Tibial artery (tissue), 4 donors: ENCODE data around the gene RBM47.

Source experiments
- DNase-seq, 2 donors: peaks; one replicate each; pipeline ENCODE4 v3.0.0-alpha.2; 2019
- H3K27ac ChIP-seq, 2 donors: fragments of 200-600 bp; sonication (generic) in 1 of 2; 1 replicate in 1 of 2; 2 replicates in 1 of 2; pipeline ENCODE4 v1.5.1; 2018 to 2019; ENCODE audit warnings: mild to moderate bottlenecking in 1 of 2
- H3K27me3 ChIP-seq, 2 donors: fragments of 200-600 bp; sonication (generic) in 1 of 2; one replicate each; pipeline versions ENCODE4 v1.5.1 to v1.6.0; 2016 to 2019
- H3K36me3 ChIP-seq, 3 donors: fragments of 200-600 bp; sonication (generic) in 2 of 3; one replicate each; pipeline ENCODE4 v1.5.1; 2016 to 2019; ENCODE audit warnings: mild to moderate bottlenecking in 2 of 3
- H3K4me1 ChIP-seq, 4 donors: fragments of 200-600 bp; sonication (generic) in 2 of 4; 1 replicate in 3 of 4; 2 replicates in 1 of 4; pipeline ENCODE4 v1.5.1; 2016 to 2019
- H3K4me3 ChIP-seq, 2 donors: fragments of 200-600 bp; sonication (generic) in 1 of 2; 1 replicate in 1 of 2; 2 replicates in 1 of 2; pipeline ENCODE4 v1.5.1; 2018 to 2019; ENCODE audit warnings: mild to moderate bottlenecking in 2 of 2
- H3K9me3 ChIP-seq, 3 donors: fragments of 200-600 bp; sonication (generic) in 1 of 3; one replicate each; pipeline ENCODE4 v1.5.1; 2016 to 2019
- intact Hi-C: fragments of 100-400 bp; cut with DNase I; formaldehyde crosslinking; loops from one replicate; pipeline ENCODE4 v1.15.0; 2023; ENCODE audit warnings: low total_unique reads
- TF ChIP-seq, protein P1 (sequence below), 2 experiments: fragments of 200-600 bp in 1 of 2; fragments of 450-650 bp in 1 of 2; IDR thresholded peaks; one replicate each; pipeline ENCODE4 v1.5.1; 2017 to 2019; ENCODE audit warnings: antibody characterized with exemption in 2 of 2, mild to moderate bottlenecking in 1 of 2, moderate library complexity in 1 of 2

The RBM47 gene

GRCh38 chr4:40530961-40531635 is 98.6 kb downstream of the RBM47 start:
- TF ChIP-seq, protein P1, sequence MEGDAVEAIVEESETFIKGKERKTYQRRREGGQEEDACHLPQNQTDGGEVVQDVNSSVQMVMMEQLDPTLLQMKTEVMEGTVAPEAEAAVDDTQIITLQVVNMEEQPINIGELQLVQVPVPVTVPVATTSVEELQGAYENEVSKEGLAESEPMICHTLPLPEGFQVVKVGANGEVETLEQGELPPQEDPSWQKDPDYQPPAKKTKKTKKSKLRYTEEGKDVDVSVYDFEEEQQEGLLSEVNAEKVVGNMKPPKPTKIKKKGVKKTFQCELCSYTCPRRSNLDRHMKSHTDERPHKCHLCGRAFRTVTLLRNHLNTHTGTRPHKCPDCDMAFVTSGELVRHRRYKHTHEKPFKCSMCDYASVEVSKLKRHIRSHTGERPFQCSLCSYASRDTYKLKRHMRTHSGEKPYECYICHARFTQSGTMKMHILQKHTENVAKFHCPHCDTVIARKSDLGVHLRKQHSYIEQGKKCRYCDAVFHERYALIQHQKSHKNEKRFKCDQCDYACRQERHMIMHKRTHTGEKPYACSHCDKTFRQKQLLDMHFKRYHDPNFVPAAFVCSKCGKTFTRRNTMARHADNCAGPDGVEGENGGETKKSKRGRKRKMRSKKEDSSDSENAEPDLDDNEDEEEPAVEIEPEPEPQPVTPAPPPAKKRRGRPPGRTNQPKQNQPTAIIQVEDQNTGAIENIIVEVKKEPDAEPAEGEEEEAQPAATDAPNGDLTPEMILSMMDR (IDR thresholded peaks at IDR 0.05) = no peak
- intact Hi-C loops = no loop called here
- H3K27me3 ChIP-seq = no peaks in the 10 kb centered on the region
- H3K4me1 ChIP-seq = peaks cover 0 to 10% (median 5%) of the 10 kb centered on the region in 4 donors
- H3K36me3 ChIP-seq = peaks cover 0 to 3% (median 0%) of the 10 kb centered on the region in 3 donors
- H3K9me3 ChIP-seq = no peaks in the 10 kb centered on the region
- no peak for DNase-seq
- no peak overlapping the region for H3K4me3 ChIP-seq
- H3K27ac ChIP-seq = no peak overlapping the region

GRCh38 chr4:40526741-40527140 is 102.9 kb downstream of the RBM47 start:
- Histone ChIP-seq H3K4me1 (peaks cover 0 to 27% (median 17%) of the 10 kb centered on the region in 4 donors), H3K27ac (peak overlapping the region in 1 of 2 donors; percentile 75), H3K9me3 (no peaks in the 10 kb centered on the region), H3K4me3 (no peak overlapping the region), H3K27me3 (no peaks in the 10 kb centered on the region), H3K36me3 (peaks cover 0 to 3% (median 0%) of the 10 kb centered on the region in 3 donors)
- intact Hi-C loops = no loop called here
- no peak for DNase-seq
- TF ChIP-seq, protein P1 (IDR thresholded peaks at IDR 0.05) = no peak

DNA sequence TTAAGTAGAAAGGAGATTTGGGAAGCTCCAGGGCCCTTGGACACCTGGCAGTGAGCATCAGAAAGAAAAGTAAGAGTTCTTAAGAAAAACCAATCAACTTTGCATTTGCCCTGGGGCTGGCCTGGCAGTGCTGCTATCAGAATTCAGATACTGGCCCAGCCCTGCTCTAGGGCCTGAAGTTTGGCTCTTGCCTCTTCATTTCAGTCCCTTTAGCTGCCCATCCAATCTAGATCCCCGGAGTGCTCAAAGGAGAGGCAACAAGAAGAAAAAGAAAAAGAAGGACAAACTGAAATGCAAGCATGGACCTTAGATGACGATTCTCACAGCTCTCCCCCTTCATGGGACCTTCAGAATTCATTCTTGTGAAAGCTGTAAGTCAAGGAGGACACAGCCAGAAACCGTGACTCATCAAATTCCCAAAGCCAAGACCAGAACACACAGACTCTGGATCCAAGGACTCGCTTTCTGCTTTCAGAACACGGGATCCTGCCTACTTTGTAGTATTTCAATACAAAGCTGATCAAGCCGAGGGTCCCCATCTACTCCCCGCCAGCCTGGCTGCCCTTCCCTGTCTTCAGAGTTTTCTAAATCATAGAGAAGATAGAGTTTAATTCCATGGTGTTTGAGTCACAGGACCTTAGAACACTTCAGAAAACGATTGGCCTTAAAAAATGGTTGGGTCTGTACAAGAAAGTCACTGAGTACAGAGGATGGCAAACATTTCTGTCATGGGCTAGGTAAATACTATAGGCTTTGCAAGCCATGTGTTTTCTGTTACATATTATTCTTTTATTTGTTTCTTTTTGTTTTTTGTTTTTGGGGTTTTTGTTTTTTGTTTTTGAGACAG is 103.7 kb downstream of the RBM47 start:
- intact Hi-C loops = no loop called here
- peak; percentile 58 to 74 for DNase-seq
- peaks cover 0 to 3% (median 0%) of the 10 kb centered on the region in 3 donors for H3K36me3 ChIP-seq
- peak overlapping the region; percentile 68 to 75 for H3K27ac ChIP-seq
- peaks cover 0 to 27% (median 17%) of the 10 kb centered on the region in 4 donors for H3K4me1 ChIP-seq
- TF ChIP-seq, protein P1 (IDR thresholded peaks at IDR 0.05) = no peak
- no peaks in the 10 kb centered on the region for H3K27me3 ChIP-seq
- no peak overlapping the region for H3K4me3 ChIP-seq
- H3K9me3 ChIP-seq = no peaks in the 10 kb centered on the region

DNA sequence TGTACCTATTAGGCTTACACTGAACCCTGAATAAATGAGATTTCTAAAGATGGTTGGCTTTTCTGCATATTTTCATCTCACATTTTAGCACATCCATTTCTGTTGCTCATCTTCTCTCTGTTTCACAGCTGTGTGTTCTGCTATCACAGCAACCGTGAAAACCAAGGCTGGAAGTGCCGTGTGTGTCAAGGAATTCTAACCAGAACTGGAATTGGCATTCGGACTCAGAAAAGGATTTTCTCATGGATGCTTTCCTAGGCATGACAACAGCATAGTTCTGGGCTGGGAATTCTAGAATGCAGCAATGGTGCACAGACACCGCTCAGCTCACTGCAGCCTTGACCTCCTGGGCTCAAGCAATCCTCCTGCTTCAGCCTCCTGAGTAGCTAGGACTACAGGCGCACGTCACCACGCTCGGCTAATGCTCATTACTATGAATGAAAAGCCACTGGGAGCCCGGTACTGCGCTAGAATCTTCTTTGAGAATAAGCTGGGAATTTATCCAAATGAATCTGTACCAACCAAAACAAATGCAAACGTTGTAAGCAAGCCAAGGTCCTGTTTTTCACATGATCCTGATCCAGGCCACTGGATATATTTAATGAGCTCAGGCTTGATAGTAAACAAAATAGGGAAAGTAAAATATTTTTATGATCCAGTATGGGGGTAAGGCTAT is 105.2 kb downstream of the RBM47 start:
- H3K9me3 ChIP-seq = no peaks in the 10 kb centered on the region
- peaks cover 0 to 27% (median 17%) of the 10 kb centered on the region in 4 donors for H3K4me1 ChIP-seq
- H3K4me3 ChIP-seq = no peak overlapping the region
- intact Hi-C loops = no loop called here
- no peaks in the 10 kb centered on the region for H3K36me3 ChIP-seq
- H3K27me3 ChIP-seq = no peaks in the 10 kb centered on the region
- H3K27ac ChIP-seq = peak overlapping the region in 1 of 2 donors; percentile 75
- DNase-seq = no peak
- TF ChIP-seq, protein P1 (IDR thresholded peaks at IDR 0.05) = no peak

DNA sequence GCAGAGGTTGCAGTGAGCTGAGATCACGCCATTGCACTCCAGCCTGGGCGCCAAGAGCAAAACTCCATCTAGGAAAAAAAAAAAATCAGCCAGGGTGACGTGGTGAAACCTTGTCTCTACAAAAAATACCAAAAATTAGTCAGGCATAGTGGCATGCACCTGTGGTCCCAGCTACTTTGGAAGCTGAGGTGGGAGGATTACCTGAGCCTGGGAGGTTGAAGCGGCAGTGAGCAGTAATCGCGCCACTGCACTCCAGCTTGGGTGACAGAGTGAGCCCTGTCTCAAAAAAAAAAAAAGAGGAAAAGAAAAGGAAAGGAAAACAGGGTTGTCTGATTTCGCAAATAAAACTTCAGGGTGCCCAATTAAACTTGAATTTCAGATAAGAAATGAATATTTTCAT is 106.1 kb downstream of the RBM47 start:
- Histone ChIP-seq H3K9me3 (no peaks in the 10 kb centered on the region), H3K36me3 (no peaks in the 10 kb centered on the region), H3K4me3 (no peak overlapping the region), H3K27me3 (no peaks in the 10 kb centered on the region), H3K27ac (no peak overlapping the region), H3K4me1 (peaks cover 0 to 27% (median 17%) of the 10 kb centered on the region in 4 donors)
- TF ChIP-seq, protein P1 (IDR thresholded peaks at IDR 0.05) = no peak
- intact Hi-C loops = no loop called here
- no peak for DNase-seq
